ENCODE measurements around the gene RHBDD3.

DNA sequence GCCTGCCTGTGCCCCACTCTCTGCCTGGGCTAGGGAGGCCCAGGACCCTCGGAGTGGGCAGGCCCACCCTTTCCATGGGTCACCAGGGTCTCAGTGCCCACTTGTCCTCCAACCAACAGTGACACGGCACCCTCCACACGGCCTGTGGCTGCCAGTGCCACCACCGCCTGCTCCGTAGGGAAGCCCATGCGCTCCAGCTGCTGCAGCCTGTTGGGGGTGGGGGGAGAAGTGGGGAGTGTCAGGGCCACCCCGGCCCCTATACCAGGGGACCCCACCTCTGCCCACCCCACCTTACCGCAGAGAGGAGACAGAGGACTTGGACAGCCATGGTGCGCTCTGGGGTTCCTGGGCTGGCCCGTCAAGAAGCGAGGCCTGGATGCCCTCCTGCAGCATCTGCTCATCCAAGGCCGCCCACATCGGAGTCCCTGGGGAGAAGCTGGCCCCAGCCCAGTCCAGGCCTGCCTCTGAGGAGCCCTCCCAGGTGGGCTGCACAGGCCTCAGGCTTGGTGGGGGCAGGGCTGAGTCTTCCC is 7.7 kb downstream of the RHBDD3 start:
- TF ChIP-seq, protein P1, sequence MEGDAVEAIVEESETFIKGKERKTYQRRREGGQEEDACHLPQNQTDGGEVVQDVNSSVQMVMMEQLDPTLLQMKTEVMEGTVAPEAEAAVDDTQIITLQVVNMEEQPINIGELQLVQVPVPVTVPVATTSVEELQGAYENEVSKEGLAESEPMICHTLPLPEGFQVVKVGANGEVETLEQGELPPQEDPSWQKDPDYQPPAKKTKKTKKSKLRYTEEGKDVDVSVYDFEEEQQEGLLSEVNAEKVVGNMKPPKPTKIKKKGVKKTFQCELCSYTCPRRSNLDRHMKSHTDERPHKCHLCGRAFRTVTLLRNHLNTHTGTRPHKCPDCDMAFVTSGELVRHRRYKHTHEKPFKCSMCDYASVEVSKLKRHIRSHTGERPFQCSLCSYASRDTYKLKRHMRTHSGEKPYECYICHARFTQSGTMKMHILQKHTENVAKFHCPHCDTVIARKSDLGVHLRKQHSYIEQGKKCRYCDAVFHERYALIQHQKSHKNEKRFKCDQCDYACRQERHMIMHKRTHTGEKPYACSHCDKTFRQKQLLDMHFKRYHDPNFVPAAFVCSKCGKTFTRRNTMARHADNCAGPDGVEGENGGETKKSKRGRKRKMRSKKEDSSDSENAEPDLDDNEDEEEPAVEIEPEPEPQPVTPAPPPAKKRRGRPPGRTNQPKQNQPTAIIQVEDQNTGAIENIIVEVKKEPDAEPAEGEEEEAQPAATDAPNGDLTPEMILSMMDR (IDR thresholded peaks at IDR 0.05; ENCODE audit: low read length), result no peak
- TF ChIP-seq EZH2 (optimal IDR thresholded peaks at IDR 0.05; ENCODE audit: low read depth, low read length), result no peak
- TF ChIP-seq EZH2phosphoT487 (IDR thresholded peaks at IDR 0.05; ENCODE audit: low read length), result no peak

All from MM.1S (cell line).